IgD-negative memory B cell (primary cell): Measurements from ENCODE around the gene HPSE2. TPM values are rescaled to one million over a fixed set of nuclear protein-coding genes. Genes with fewer than 3 reads are reported as not detected.

Experiments used
- H3K27ac Mint-ChIP-seq, 3 donors: one replicate each; pipeline ENCODE4 v1.8.0; 2020 to 2022; ENCODE audit warnings: mild to moderate bottlenecking in 3 of 3, mixed read lengths in 3 of 3, moderate library complexity in 1 of 3
- H3K27me3 Mint-ChIP-seq: one replicate; pipeline ENCODE4 v1.8.0; 2021; ENCODE audit warnings: mixed read lengths
- H3K36me3 Mint-ChIP-seq: one replicate; pipeline ENCODE4 v1.8.0; 2020; ENCODE audit warnings: mild to moderate bottlenecking, mixed read lengths
- H3K4me1 Mint-ChIP-seq, 3 donors: one replicate each; pipeline ENCODE4 v1.8.0; 2020 to 2022; ENCODE audit warnings: mixed read lengths in 3 of 3, mild to moderate bottlenecking in 1 of 3
- H3K4me3 Mint-ChIP-seq, 4 donors: one replicate each; pipeline ENCODE4 v1.8.0; 2020 to 2022; ENCODE audit warnings: mild to moderate bottlenecking in 4 of 4, mixed read lengths in 4 of 4, moderate library complexity in 3 of 4
- H3K9me3 Mint-ChIP-seq, 3 donors: one replicate each; pipeline ENCODE4 v1.8.0; 2020 to 2021; ENCODE audit warnings: mixed read lengths in 3 of 3, mild to moderate bottlenecking in 1 of 3
- polyA plus RNA-seq: library from polyadenylated mRNA; unstranded; fragments of 300-500 nt; fragmentation: Illumina TruSeq; gene quantifications from one replicate; pipeline ENCODE4 v1.2.3, GENCODE V29; 2021

HPSE2 gene
- polyA plus RNA-seq, 1 donor from 2014 or later = not detected

DNA sequence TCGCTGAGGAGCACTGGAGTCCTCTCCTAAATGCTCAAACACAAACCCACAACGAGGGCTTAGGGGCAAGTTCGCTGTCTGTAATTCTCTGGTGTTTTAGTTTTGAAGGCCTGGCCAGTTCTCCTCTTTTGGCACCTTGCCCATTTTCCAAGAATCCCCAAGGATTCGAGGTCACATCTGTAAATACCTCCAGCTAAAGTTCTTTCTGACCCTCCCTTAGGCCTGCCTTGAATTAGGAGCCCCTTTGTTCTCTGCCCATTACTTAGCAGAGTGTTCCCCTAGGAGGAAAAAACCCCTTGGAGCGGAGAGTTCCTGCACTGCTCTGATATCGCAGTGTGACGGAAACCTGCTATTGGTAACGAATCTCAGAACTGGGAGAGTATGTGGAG is 819.9 kb downstream of the HPSE2 start:
- Mint-ChIP-seq H3K36me3 (no peaks in the 10 kb centered on the region), H3K4me1 (peaks cover 0 to 5% (median 2%) of the 10 kb centered on the region in 3 donors), H3K4me3 (peak overlapping the region in 1 of 4 donors; percentile 23), H3K27me3 (no peaks in the 10 kb centered on the region), H3K9me3 (no peaks in the 10 kb centered on the region), H3K27ac (peak overlapping the region in 1 of 3 donors; percentile 91)

DNA sequence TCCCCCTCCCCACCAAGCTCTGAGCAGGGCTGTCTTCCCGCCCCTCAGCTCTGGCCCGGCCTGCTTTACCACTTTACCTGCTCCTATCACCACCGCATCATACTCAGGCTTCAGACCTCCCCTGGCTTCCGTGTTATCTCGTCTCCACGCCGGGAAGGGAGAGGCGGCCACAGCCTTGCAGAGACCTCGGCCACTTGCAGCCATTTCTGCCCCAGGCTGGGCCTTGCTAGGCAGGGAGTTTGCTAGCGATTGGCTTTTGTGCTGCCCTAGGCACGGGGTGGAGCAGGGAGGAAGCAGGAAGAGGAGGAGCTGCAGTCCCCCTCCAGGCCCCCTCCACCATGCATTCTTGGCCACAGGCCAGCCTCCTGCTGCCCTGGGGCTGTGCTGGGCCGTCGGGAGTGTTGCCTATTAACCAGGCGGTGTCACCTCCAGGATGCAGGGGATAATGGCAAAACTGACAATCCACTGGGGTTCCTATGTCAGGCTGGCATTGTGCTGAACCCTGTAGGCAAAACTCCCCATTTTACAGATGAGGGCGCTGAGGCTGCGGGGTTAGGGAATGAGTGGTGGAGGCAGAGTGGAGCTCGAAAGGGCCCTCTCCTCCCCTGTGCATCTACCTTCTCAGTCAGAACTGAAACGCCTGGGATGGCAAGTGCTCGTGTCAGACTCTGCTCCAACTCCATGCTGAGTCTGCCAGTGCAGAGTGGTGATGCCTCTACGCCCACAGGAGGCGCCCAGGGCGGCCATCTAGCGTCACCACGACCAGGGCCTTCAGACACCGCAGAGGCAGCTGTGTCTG is 820.5 kb downstream of the HPSE2 start, which contains the start of gene PYROXD2:
Gene PYROXD2 (minus strand): TSS at position 251 of the 799 bp plus-strand sequence. CDS start 47 bp downstream, at position 204.
- Mint-ChIP-seq H3K4me3 (peak within 1 kb of the TSS in 3 of 4 donors; percentile 57 to 86 (median 74)), H3K27me3 (no peaks in the 10 kb centered on the region), H3K36me3 (no peaks in the 10 kb centered on the region), H3K9me3 (no peaks in the 10 kb centered on the region), H3K4me1 (peaks cover 0 to 5% (median 2%) of the 10 kb centered on the region in 3 donors), H3K27ac (peak within 1 kb of the TSS in 2 of 3 donors; percentile 71 to 91)

DNA sequence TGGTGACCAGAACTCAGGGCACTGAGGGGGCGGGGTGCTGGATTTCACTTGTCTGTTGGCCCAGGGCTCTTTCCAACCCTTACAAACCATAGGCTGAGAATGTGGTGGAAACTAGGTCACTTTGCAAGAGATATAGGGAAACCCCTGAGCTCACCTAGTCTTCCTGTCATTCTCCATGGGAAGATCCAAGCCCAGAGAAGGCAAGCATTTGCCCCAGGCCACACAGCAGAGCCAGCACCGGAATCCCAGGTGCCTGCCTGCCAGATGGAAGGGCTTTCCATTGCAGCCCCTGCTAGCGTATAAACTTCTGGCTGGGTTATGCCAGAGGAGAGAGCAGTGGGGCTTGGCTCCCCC is 821.1 kb downstream of the HPSE2 start:
- Mint-ChIP-seq H3K27me3 (no peaks in the 10 kb centered on the region), H3K9me3 (no peaks in the 10 kb centered on the region), H3K4me3 (peak overlapping the region in 3 of 4 donors; percentile 54 to 74 (median 57)), H3K4me1 (peaks cover 0 to 5% (median 2%) of the 10 kb centered on the region in 3 donors), H3K27ac (peak overlapping the region in 2 of 3 donors; percentile 71 to 91), H3K36me3 (no peaks in the 10 kb centered on the region)

DNA sequence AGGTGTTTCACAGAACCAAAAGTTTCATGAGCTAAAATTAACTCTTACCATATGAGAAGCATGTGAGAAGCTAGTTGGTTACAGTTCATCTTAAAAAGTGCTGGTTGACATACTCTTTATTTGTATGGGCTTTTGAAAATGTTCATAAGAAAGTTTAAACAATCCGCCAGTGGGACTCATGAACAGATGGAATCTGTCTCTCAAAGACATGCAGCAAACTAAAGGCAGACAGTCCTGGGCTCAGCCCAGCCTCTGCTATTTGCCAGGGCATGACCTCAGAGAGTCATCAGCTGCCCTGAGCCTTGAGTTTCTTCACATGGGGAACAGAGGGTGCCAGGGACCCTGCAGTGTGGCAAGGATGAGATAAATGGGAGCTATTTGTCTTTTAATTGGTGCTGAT is 823.9 kb downstream of the HPSE2 start:
- no peak overlapping the region for H3K4me3 Mint-ChIP-seq
- H3K4me1 Mint-ChIP-seq = peaks cover 2 to 5% (median 4%) of the 10 kb centered on the region in 3 donors
- no peak overlapping the region for H3K27ac Mint-ChIP-seq

DNA sequence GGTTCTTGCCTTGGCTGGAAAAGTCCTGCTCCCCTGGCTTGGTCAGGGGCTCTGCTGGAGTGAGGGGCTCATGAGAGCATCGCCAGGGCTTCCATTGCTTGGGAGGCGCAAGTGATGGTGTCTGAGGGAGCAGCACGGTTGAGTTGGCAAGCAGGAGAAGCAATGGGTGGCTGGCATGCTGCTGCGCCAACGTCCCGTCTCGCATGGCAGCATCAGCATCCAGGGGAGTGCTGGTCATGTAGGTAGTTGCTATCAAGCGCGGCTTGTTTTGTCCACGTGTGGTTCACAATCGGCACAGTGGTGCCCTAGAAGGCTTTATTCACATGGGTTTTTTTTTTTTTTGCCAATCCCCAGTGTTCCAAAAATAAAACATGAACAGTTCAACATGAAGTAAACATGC is 824.5 kb downstream of the HPSE2 start:
- Mint-ChIP-seq H3K9me3 (no peaks in the 10 kb centered on the region), H3K27ac (no peak overlapping the region)

More for the DNA sequence above, 823.9 kb downstream of the HPSE2 start:
- Mint-ChIP-seq H3K9me3 (no peaks in the 10 kb centered on the region), H3K36me3 (no peaks in the 10 kb centered on the region), H3K27me3 (no peaks in the 10 kb centered on the region)

DNA sequence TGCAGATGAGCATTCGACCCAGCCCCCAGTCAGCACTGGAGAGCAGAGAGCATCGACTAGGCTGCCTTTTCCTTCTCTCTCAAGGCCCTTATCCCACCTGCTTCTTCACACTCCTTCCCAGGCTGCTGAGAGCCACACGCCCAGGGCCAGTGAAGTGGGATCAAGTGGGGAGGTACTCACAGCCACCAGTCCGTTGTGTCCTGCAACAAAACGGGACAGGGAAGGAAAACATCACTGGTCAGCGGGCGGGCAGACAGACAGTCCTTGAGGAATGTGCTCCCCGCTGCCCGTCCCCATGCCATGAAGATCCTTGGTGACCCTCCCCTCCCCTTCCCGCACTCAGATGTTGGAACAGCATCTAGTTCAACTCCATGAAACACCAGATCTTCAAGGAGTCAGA is 824.9 kb downstream of the HPSE2 start:
- Mint-ChIP-seq H3K9me3 (no peaks in the 10 kb centered on the region), H3K36me3 (no peaks in the 10 kb centered on the region), H3K27ac (no peak overlapping the region), H3K4me1 (peaks cover under 1 to 4% (median 2%) of the 10 kb centered on the region in 3 donors), H3K4me3 (peak overlapping the region in 1 of 4 donors; percentile 17), H3K27me3 (no peaks in the 10 kb centered on the region)

More for the DNA sequence above, 824.5 kb downstream of the HPSE2 start:
- Mint-ChIP-seq H3K4me3 (peak overlapping the region in 2 of 4 donors; percentile 33 to 73), H3K4me1 (peaks cover 2 to 5% (median 4%) of the 10 kb centered on the region in 3 donors), H3K27me3 (no peaks in the 10 kb centered on the region), H3K36me3 (no peaks in the 10 kb centered on the region)

DNA sequence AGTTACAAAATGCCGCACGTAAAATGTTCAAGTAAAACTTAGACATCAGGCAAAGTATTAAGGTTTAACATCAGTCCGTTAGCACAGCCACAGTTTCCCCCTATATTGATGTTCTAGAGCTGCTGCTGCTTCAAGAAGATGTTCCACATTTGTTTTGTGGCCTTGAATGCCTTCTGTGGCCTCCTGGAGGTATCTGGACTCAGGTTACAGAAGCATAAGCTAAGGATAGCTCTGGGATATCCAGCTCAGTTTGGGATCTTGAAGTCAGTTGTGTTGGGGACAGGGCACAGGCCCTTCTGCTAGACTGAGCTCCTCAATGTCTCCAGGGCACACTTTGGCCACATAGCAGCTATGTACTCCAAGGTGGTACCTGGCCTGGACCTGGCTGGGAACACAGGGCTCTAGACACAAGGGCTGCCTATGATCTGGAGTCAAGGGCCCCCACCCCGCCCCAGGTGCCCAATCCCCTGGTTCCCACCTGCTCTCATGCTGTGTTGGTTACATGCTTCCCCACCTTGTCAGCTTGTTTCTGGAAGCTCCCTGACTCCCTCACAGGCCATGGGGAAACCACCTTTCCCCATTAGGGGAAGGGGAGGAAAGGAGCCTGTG is 825.4 kb downstream of the HPSE2 start:
- no peaks in the 10 kb centered on the region for H3K27me3 Mint-ChIP-seq
- H3K27ac Mint-ChIP-seq = no peak overlapping the region
- H3K4me1 Mint-ChIP-seq = peaks cover 0 to 4% (median 2%) of the 10 kb centered on the region in 3 donors
- H3K9me3 Mint-ChIP-seq = no peaks in the 10 kb centered on the region
- no peaks in the 10 kb centered on the region for H3K36me3 Mint-ChIP-seq
- no peak overlapping the region for H3K4me3 Mint-ChIP-seq

DNA sequence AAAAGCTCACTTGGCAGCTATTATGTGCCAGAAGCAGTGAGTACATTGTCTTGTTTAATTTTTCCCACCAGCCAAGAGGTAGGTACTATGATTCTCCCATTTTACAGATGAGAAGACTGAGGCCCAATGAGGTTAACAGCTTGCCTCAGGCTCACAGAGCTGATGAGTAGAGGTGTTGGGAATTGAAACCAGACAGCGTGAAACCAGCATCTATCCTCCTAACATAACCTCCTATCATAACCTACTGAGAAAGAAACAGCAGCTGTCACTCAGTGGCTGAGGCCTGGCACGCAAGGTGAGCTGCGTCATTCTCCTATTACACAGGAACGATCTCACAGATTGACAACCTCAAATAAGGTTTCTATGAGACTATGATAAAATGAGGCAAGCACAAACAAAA is 826.9 kb downstream of the HPSE2 start:
- no peaks in the 10 kb centered on the region for H3K9me3 Mint-ChIP-seq
- H3K4me3 Mint-ChIP-seq = no peak overlapping the region
- H3K27ac Mint-ChIP-seq = no peak overlapping the region
- no peaks in the 10 kb centered on the region for H3K27me3 Mint-ChIP-seq
- H3K4me1 Mint-ChIP-seq = peaks cover 0 to 7% (median 4%) of the 10 kb centered on the region in 3 donors
- no peaks in the 10 kb centered on the region for H3K36me3 Mint-ChIP-seq

DNA sequence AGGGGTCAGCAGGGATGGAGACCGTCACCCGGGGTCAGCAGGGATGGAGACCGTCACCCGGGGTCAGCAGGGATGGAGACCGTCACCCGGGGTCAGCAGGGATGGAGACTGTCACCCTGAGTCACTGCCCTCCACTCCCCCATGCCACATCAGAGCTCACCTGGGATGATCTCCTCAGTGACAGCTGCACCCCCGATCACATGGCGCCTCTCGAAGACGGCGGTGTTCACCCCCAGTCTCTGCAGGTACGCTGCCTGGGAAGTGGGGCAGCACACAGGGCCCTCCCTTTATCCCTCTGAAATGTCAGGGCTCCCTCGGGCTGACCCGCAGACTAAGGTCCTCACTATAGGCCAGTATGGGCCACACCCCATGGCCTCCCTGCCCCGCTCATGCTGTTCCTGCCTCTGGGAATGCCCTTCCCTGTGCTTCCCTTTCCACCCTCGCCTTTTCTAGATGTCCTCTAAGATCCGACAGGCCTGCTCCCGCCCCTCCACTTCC is 827.9 kb downstream of the HPSE2 start:
- Mint-ChIP-seq H3K36me3 (peaks cover 3% of the 10 kb centered on the region), H3K4me3 (no peak overlapping the region)

More for the DNA sequence above, 827.9 kb downstream of the HPSE2 start:
- peaks cover 2% of the 10 kb centered on the region for H3K27me3 Mint-ChIP-seq
- peaks cover 0 to 10% (median 4%) of the 10 kb centered on the region in 3 donors for H3K4me1 Mint-ChIP-seq
- H3K9me3 Mint-ChIP-seq = no peaks in the 10 kb centered on the region
- H3K27ac Mint-ChIP-seq = peak overlapping the region in 1 of 3 donors; percentile 87

Other genes with a start within 250 kb of the HPSE2 start
- not detected for gene CNNM1, start 93.5 kb upstream of the HPSE2 start, polyA plus RNA-seq
- gene GOT1, start 194.8 kb upstream of the HPSE2 start, polyA plus RNA-seq = 24.0 TPM